GM12864 (cell line): ENCODE data around the gene MALRD1.

Experiments
- DNase-seq: peaks from one replicate; pipeline ENCODE4 v3.0.0-alpha.2; 2011; ENCODE audit warnings: low read depth
- H3K4me3 ChIP-seq: 2 replicates; pipeline ENCODE4 v1.5.1; 2011; ENCODE audit warnings: mild to moderate bottlenecking, low read depth, low read length, control low read depth
- CTCF ChIP-seq: IDR thresholded peaks from 2 replicates; pipeline ENCODE4 v1.5.1; 2011; ENCODE audit warnings: low read depth, mild to moderate bottlenecking, moderate library complexity, low read length, control low read depth, inconsistent platforms; ENCODE audit errors: missing control alignments

Gene MALRD1

GRCh38 chr10:19417740-19418139 is 369.1 kb downstream of the MALRD1 start:
- no peak for DNase-seq
- H3K4me3 ChIP-seq: no peak overlapping the region
- no peak for TF ChIP-seq CTCF

GRCh38 chr10:19421674-19422073 is 373.1 kb downstream of the MALRD1 start:
- no peak overlapping the region for H3K4me3 ChIP-seq
- TF ChIP-seq CTCF: no peak
- no peak for DNase-seq

GRCh38 chr10:19426034-19426433 is 377.4 kb downstream of the MALRD1 start:
- H3K4me3 ChIP-seq: no peak overlapping the region
- DNase-seq: no peak
- no peak for TF ChIP-seq CTCF

GRCh38 chr10:19431622-19432351 is 383.2 kb downstream of the MALRD1 start:
- H3K4me3 ChIP-seq: no peak overlapping the region
- no peak for TF ChIP-seq CTCF
- DNase-seq: no peak

GRCh38 chr10:19449860-19450259 is 401.3 kb downstream of the MALRD1 start:
- no peak for DNase-seq
- no peak overlapping the region for H3K4me3 ChIP-seq
- no peak for TF ChIP-seq CTCF

- DNase-seq: no peak
- TF ChIP-seq CTCF: no peak
- H3K4me3 ChIP-seq: no peak overlapping the region
Measured at GRCh38 chr10:19451356-19451755, 402.8 kb downstream of the MALRD1 start.

- DNase-seq: no peak
- H3K4me3 ChIP-seq: no peak overlapping the region
- no peak for TF ChIP-seq CTCF
Measured at GRCh38 chr10:19451937-19452336, 403.3 kb downstream of the MALRD1 start.
